HCT116 (cell line): ENCODE measurements around the gene MRPL39. TPM values are rescaled to one million over a fixed set of nuclear protein-coding genes. Genes with fewer than 3 reads are reported as not detected.

Experiments used
- ATAC-seq: fragments of 200-7000 bp; cut with Tn5 transposase; 2 replicates; pipeline ENCODE4 v1.9.1; 2020; ENCODE audit warnings: mild to moderate bottlenecking, moderate library complexity
- BruUV-seq: library from RNA; stranded (reverse); fragments of 400-500 nt; replicated peaks from 2 replicates; lab custom pipeline; 2021; lab: Mats Ljungman, UMichigan
- CTCF ChIA-PET: fragments of 300-600 bp; sonication (Branson Sonifier 250); formaldehyde crosslinking; loops from one replicate; lab custom pipeline; 2021; ENCODE audit warnings: antibody characterized with exemption; lab: Charles Lee
- POLR2A ChIA-PET: fragments of 300-600, 350-600 bp; sonication (Branson Sonifier 250); formaldehyde crosslinking; loops from one replicate; lab custom pipeline; 2021; ENCODE audit warnings: antibody characterized with exemption; lab: Charles Lee
- RAD21 ChIA-PET, 2 experiments: fragments of 300-600 bp; sonication (Branson Sonifier 250); formaldehyde crosslinking; loops; one replicate each; lab custom pipeline; 2023; ENCODE audit warnings: low total read pairs in 2 of 2; ENCODE audit not compliant: uncharacterized antibody in 2 of 2, unreplicated experiment in 2 of 2, low non-redundant PET in 1 of 2; lab: Charles Lee
- DNase-seq: peaks from one replicate; pipeline ENCODE4 v3.0.0-alpha.2; 2010; ENCODE audit warnings: low read depth, low spot score
- H2AFZ ChIP-seq: fragments of 200-600 bp; shearing (Covaris generic), sonication (generic); 2 replicates; pipeline ENCODE4 v1.6.1; 2017; ENCODE audit warnings: low read depth, mixed run types, mixed read lengths, antibody characterized with exemption, low read length; ENCODE audit not compliant: poor library complexity, severe bottlenecking
- H3K27ac ChIP-seq: 2 replicates; pipeline ENCODE4 v1.5.1; 2012; ENCODE audit warnings: low read depth, low read length
- H3K27me3 ChIP-seq: fragments of 200-600 bp; sonication (generic); 2 replicates; pipeline ENCODE4 v1.6.1; 2016; ENCODE audit warnings: mixed run types, low read length, mixed read lengths; ENCODE audit not compliant: insufficient read depth
- H3K36me3 ChIP-seq, 2 experiments: fragments of 200-500 bp in 1 of 2; fragments of 200-600 bp in 1 of 2; sonication (Bioruptor generic) in 1 of 2; sonication (generic) in 1 of 2; 2 replicates each; pipeline versions ENCODE4 v1.5.1 to v1.6.1; 2014 to 2016; ENCODE audit warnings: low read length in 2 of 2, inconsistent platforms in 1 of 2, mixed read lengths in 1 of 2, mixed run types in 1 of 2; ENCODE audit not compliant: insufficient read depth in 2 of 2, control insufficient read depth in 1 of 2
- H3K4me1 ChIP-seq, 2 experiments: fragments of 200-600 bp in 1 of 2; sonication (generic) in 1 of 2; 2 replicates each; pipeline versions ENCODE4 v1.5.1 to v1.6.1; 2012 to 2017; ENCODE audit warnings: low read length in 2 of 2, inconsistent platforms in 1 of 2, mild to moderate bottlenecking in 1 of 2, mixed read lengths in 1 of 2, mixed run types in 1 of 2, moderate library complexity in 1 of 2; ENCODE audit not compliant: insufficient read depth in 2 of 2, control insufficient read depth in 1 of 2
- H3K4me2 ChIP-seq: fragments of 200-600 bp; sonication (generic); 2 replicates; pipeline ENCODE4 v1.6.1; 2017; ENCODE audit warnings: mixed run types, low read length, mixed read lengths
- H3K4me3 ChIP-seq, 2 experiments: fragments of 200-600 bp in 1 of 2; sonication (generic) in 1 of 2; replicated peaks in 1 of 2; 2 replicates each; pipeline ENCODE4 v1.5.1; 2011 to 2016; ENCODE audit warnings: low read length in 2 of 2, control low read depth in 1 of 2, low read depth in 1 of 2, mild to moderate bottlenecking in 1 of 2, mixed read lengths in 1 of 2, mixed run types in 1 of 2
- H3K79me2 ChIP-seq: fragments of 200-600 bp; sonication (generic); 2 replicates; pipeline ENCODE4 v1.6.1; 2017; ENCODE audit warnings: mild to moderate bottlenecking, mixed run types, low read length, moderate library complexity, mixed read lengths; ENCODE audit not compliant: insufficient read depth
- H3K9ac ChIP-seq: fragments of 200-600 bp; sonication (generic); 2 replicates; pipeline ENCODE4 v1.6.1; 2016; ENCODE audit warnings: low read length, mixed read lengths
- H3K9me2 ChIP-seq: fragments of 200-600 bp; sonication (generic), shearing (Covaris generic); 2 replicates; pipeline ENCODE4 v1.6.1; 2017; ENCODE audit warnings: mixed run types, mild to moderate bottlenecking, moderate library complexity; ENCODE audit not compliant: insufficient read depth
- H3K9me3 ChIP-seq, 2 experiments: fragments of 200-500 bp in 1 of 2; fragments of 200-600 bp in 1 of 2; sonication (Bioruptor generic) in 1 of 2; sonication (generic) in 1 of 2; 2 replicates each; pipeline ENCODE4 v1.6.1; 2014 to 2017; ENCODE audit warnings: low read length in 2 of 2, mixed read lengths in 2 of 2, inconsistent platforms in 1 of 2, low read depth in 1 of 2, mild to moderate bottlenecking in 1 of 2, mixed run types in 1 of 2, moderate library complexity in 1 of 2; ENCODE audit not compliant: control insufficient read depth in 1 of 2, insufficient read depth in 1 of 2
- H4K20me1 ChIP-seq: fragments of 200-600 bp; sonication (generic), shearing (Covaris generic); 2 replicates; pipeline ENCODE4 v1.6.1; 2017; ENCODE audit warnings: mixed run types, mild to moderate bottlenecking, moderate library complexity; ENCODE audit not compliant: insufficient read depth
- ATF3 ChIP-seq: IDR thresholded peaks from 2 replicates; pipeline ENCODE4 v1.6.1; 2012
- CBX3 ChIP-seq: IDR thresholded peaks from 2 replicates; pipeline ENCODE4 v1.6.1; 2012; ENCODE audit warnings: low read depth
- CEBPB ChIP-seq: IDR thresholded peaks from 2 replicates; pipeline ENCODE4 v1.6.1; 2012; ENCODE audit warnings: low read depth
- CTCF ChIP-seq, 3 experiments: fragments of 200-600 bp in 1 of 3; sonication (generic) in 1 of 3; IDR thresholded peaks in 2 of 3; conservative IDR thresholded peaks in 1 of 3; 2 replicates each; pipeline ENCODE4 v1.5.1; 2012 to 2017; ENCODE audit warnings: low read depth in 2 of 3, low read length in 2 of 3, antibody characterized with exemption in 1 of 3, borderline replicate concordance in 1 of 3, control low read depth in 1 of 3, mild to moderate bottlenecking in 1 of 3, mixed read lengths in 1 of 3, mixed run types in 1 of 3, moderate library complexity in 1 of 3; ENCODE audit not compliant: insufficient read depth in 1 of 3
- EGR1 ChIP-seq: IDR thresholded peaks from 2 replicates; pipeline ENCODE4 v1.6.1; 2012; ENCODE audit warnings: low read depth
- EZH2 ChIP-seq: fragments of 200-600 bp; sonication (generic); IDR thresholded peaks from 2 replicates; pipeline ENCODE4 v1.6.1; 2017; ENCODE audit warnings: antibody characterized with exemption, mixed run types
- JUND ChIP-seq: IDR thresholded peaks from 2 replicates; pipeline ENCODE4 v1.6.1; 2012
- POLR2AphosphoS5 ChIP-seq: IDR thresholded peaks from 2 replicates; pipeline ENCODE4 v1.6.1; 2011; ENCODE audit warnings: mild to moderate bottlenecking, low read depth, low read length, moderate library complexity
- SP1 ChIP-seq: IDR thresholded peaks from 2 replicates; pipeline ENCODE4 v1.6.1; 2012; ENCODE audit warnings: low read depth
- SRF ChIP-seq: IDR thresholded peaks from 2 replicates; pipeline ENCODE4 v1.6.1; 2012; ENCODE audit warnings: low read depth
- ZNF274 ChIP-seq: fragments of 200-500 bp; sonication (Bioruptor generic); IDR thresholded peaks from 2 replicates; pipeline ENCODE4 v1.6.1; 2014; ENCODE audit warnings: mild to moderate bottlenecking, low read depth, low read length, inconsistent platforms
- intact Hi-C: fragments of 100-400 bp; cut with micrococcal nuclease; formaldehyde crosslinking; loops from 2 replicates; pipeline ENCODE4 v1.10.0; 2022
- total RNA-seq: library from RNA; stranded (reverse); gene quantifications from one replicate; pipeline ENCODE4 v1.2.1, GENCODE V29; 2021; ENCODE audit not compliant: unreplicated experiment

The MRPL39 gene
- total RNA-seq, 1 experiment from 2014 or later: 41.1 TPM

- DNase-seq (no peak), ATAC-seq (no peak)
- Histone ChIP-seq H3K9me2 (no peaks in the 10 kb centered on the region), H4K20me1 (no peaks in the 10 kb centered on the region), H2AFZ (no peak overlapping the region), H3K4me3 (no peak overlapping the region), H3K36me3 (no peaks in the 10 kb centered on the region), H3K9ac (no peak overlapping the region), H3K27me3 (no peaks in the 10 kb centered on the region), H3K9me3 (no peaks in the 10 kb centered on the region), H3K4me2 (no peak overlapping the region), H3K4me1 (no peaks in the 10 kb centered on the region), H3K27ac (no peak overlapping the region), H3K79me2 (no peaks in the 10 kb centered on the region)
- intact Hi-C loops: no loop called here
- CTCF ChIA-PET: no interaction called here
- RAD21 ChIA-PET: no interaction called here
- BruUV-seq: no TSS peak
- POLR2A ChIA-PET: no interaction called here
- TF ChIP-seq EGR1: no peak
- no peak for TF ChIP-seq ZNF274
- no peak for TF ChIP-seq SP1
- no peak for TF ChIP-seq CTCF (IDR thresholded peaks at IDR 0.05 in 2 of 3, conservative IDR thresholded peaks at IDR 0.05 in 1 of 3; ENCODE audit: borderline replicate concordance in 1 of 3, insufficient read depth in 1 of 3, low read depth in 2 of 3, low read length in 2 of 3)
- TF ChIP-seq ATF3: no peak
- TF ChIP-seq POLR2AphosphoS5: no peak
- no peak for TF ChIP-seq SRF
- no peak for TF ChIP-seq JUND
- TF ChIP-seq EZH2: no peak
- no peak for TF ChIP-seq CEBPB
- TF ChIP-seq CBX3: no peak
These were observed 41.9 kb upstream of the MRPL39 start for GRCh38 chr21:25649146-25649545.
